Measurements from ENCODE around the gene IRS1. TPM values are rescaled to one million over a fixed set of nuclear protein-coding genes. Genes with fewer than 3 reads are reported as not detected.

IRS1 gene
- total RNA-seq, 8 experiments from 2014 or later = 7.1 to 47.0 (median 8.7) TPM

DNA sequence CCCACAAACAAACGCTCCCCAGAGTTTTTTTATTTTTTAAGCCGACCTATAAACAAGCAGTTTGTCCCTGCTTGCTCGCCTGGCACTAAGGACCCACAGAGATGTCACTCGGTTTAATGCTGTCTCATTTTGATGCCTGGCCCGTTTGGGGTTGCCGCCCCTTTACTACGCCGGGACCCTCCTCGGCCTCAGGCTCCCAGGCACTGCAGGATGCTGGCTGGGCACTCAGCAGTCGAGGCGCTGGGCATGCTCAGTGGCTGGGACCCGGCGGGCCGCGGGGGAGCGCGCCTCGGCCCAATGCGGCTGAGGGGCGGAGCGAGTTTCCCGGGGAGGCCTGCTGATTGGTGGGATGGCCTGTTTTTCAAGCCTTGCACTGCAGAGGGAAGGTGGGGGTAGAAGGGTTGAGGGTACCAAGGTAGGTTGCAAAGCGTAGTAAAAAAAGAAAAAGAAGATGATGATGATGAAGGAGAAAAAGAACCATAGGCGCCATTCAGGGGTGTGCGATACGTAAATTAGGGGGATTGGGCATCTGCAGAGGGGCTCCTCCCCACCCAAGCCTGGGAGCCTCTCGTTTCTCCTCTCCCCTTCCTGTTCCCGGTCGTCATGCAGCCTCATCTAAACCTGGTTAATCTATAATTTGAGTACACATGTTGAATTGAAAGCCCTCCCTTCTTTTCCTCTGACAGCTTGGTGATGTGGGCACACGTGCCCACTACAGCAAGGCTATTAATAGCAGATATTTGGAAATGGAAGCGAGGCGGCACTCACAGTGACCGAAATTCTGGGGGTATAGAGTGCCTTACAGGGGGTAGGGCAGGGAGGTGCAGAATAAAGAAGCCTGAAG is 1.5 kb upstream of the IRS1 start:
- peak; percentile 6 to 74 (median 63) for ATAC-seq (replicated peaks in 6 of 8)
- Histone ChIP-seq H3K4me1 (replicated peaks in 1 of 2) (peaks cover 0 to 14% of the 10 kb centered on the region in 2 donors), H3K27ac (no peak overlapping the region), H3K4me3 (peak overlapping the region; percentile 36 to 89 (median 72))
- WGBS, 10 experiments = 10 to 80% (median 20%) methylated on average over 1 to 20 of the region's 33 CpGs; no CpG with 5 or more reads in 3 of the 10 experiments
- in situ Hi-C loops (cut with MboI; ENCODE audit: low pct_unique_long_range_greater_than_20kb in 2 of 9, low sequenced_read_pairs in 9 of 9, unreplicated experiment in 9 of 9) = loop anchor here in 7 of 9 experiments (5.0 to 25.0 kb wide), 7 partner anchors 186 to 1134 kb away; no protein-coding TSS in a partner anchor

DNA sequence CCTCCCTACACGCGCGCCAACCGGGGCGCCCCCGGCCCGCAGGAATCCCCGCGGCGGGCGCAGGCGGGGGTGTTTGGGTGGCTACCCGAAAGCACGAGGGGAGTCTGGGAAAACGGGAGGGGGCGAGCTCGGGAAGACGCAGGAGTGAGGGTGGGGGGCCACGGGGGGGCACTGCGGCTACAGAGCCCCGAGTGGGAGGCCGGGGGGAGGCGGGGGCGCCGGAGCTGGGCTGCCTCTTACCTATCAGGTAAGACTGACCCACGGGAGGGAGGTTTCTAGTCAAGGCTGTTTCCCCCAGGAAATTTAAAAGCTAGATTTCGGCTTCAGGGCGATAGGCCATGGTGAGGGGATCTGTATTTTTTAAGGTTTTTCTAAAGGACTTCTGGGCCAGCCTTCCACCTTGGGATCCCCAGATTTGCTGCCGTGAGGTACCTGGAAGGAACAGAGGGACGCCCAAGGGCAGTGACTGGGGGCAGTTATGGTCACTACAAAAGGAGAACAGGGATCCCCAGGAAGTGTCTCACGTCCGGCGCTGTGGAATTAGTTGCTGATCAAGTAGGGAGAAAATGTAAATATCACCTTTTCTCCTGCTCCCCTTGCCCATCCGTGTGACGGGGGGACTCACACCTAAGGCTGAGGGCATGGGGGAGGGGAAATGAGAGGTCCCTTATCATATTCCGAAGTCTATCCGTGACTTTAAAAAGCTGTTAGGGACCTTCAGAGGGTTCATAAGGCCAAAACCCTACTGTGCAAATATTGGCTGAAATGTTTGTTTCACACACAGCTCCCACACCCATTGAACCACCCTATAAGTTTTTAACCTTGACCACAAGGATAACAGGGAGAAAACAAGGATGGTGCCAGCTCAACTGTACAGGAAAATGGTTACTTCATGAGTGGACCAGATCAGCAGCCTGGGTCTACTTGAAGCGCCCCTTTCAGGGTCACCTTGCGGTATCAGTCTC is 638 bp upstream of the IRS1 start:
- H3K27ac ChIP-seq = peak overlapping the region in 1 of 2 donors; percentile 65
- H3K4me3 ChIP-seq = peak overlapping the region; percentile 71 to 89 (median 83)
- in situ Hi-C loops (cut with MboI; ENCODE audit: low pct_unique_long_range_greater_than_20kb in 2 of 9, low sequenced_read_pairs in 9 of 9, unreplicated experiment in 9 of 9) = loop anchor here in 8 of 9 experiments (5.0 to 25.0 kb wide), 10 partner anchors 187 to 1133 kb away; no protein-coding TSS in a partner anchor
- H3K4me1 ChIP-seq (replicated peaks in 1 of 2) = peaks cover 7 to 23% of the 10 kb centered on the region in 2 donors
- ATAC-seq (replicated peaks in 6 of 8) = no peak
- 0 to 51% (median 30%) methylated on average over 1 to 7 of the region's 39 CpGs; no CpG with 5 or more reads in 1 of the 10 experiments for WGBS, 10 experiments

DNA sequence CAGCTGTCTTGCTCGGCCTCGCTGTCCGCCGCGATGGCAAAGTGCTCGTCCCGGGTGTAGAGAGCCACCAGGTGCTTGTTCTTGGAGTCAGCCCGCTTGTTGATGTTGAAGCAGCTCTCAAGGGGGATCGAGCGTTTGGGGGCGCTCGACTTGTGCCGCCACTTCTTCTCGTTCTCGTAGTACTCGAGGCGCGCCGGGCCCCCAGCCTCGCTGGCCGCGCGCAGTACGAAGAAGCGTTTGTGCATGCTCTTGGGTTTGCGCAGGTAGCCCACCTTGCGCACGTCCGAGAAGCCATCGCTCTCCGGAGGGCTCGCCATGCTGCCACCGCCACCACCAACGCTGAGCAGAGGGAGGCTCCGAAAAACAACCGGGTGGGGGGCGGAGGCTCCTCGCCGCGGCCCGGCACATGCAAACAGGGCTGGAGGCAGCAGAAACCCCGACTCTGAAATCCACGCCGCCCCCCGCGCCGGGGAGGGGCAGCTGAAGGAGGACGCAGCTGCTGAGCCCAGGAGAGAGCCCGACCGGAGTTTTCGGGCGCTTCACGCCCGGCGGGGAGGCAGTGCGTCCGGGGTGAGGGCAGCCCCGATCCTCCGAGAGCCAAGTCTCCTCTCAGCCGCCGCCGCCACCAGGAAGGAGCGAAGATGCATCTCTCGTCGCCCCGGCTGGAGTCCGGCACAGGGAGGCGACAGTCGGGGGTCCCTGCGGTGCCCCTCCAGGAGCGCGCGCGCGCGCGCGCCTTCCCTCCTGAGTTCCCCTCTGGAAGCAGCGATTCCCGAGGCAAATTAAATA is 1.0 kb downstream of the IRS1 start:
- Histone ChIP-seq H3K4me3 (peak overlapping the region; percentile 71 to 89 (median 83)), H3K27ac (peak overlapping the region; percentile 65 to 84), H3K4me1 (replicated peaks in 1 of 2) (peaks cover 16 to 25% of the 10 kb centered on the region in 2 donors)
- 0 to 10% (median 4%) methylated on average over 2 to 17 of the region's 80 CpGs; no CpG with 5 or more reads in 6 of the 10 experiments for WGBS, 10 experiments
- peak in 6 of 8 experiments; percentile 4 to 18 (median 9) for ATAC-seq (replicated peaks in 6 of 8)
- in situ Hi-C loops (cut with MboI; ENCODE audit: low pct_unique_long_range_greater_than_20kb in 2 of 9, low sequenced_read_pairs in 9 of 9, unreplicated experiment in 9 of 9) = loop anchor here in 3 of 9 experiments (25.0 kb wide), 4 partner anchors 386 to 911 kb away; no protein-coding TSS in a partner anchor

DNA sequence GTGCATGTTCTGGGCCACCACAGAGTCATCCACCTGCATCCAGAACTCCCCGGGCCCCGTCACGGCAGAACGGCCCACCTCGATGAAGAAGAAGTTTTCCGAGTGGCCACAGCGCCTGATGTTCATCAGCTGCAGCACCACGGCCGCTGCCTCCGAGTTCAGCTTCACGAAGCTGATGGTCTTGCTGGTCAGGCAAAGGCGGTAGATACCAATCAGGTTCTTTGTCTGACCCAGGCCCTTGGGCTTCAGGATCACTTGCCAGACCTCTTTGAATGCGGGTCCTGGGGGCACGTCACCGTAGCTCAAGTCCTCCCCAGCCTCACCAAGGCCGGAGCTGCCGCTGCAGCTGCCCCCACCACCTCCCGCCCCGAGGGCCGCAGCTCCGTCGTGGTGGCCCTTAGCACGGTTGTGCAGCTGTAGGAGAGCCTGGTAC is 1.6 kb downstream of the IRS1 start:
- WGBS, 10 experiments = 0 to 72% (median 1%) methylated on average over 1 to 14 of the region's 23 CpGs; no CpG with 5 or more reads in 6 of the 10 experiments
- ATAC-seq (replicated peaks in 6 of 8) = peak in 2 of 8 experiments; percentile 0
- Histone ChIP-seq H3K4me1 (replicated peaks in 1 of 2) (peaks cover 16 to 25% of the 10 kb centered on the region in 2 donors), H3K4me3 (peak overlapping the region; percentile 71 to 89 (median 83)), H3K27ac (no peak overlapping the region)
- in situ Hi-C loops (cut with MboI; ENCODE audit: low pct_unique_long_range_greater_than_20kb in 2 of 9, low sequenced_read_pairs in 9 of 9, unreplicated experiment in 9 of 9) = loop anchor here in 3 of 9 experiments (25.0 kb wide), 4 partner anchors 386 to 911 kb away; no protein-coding TSS in a partner anchor

DNA sequence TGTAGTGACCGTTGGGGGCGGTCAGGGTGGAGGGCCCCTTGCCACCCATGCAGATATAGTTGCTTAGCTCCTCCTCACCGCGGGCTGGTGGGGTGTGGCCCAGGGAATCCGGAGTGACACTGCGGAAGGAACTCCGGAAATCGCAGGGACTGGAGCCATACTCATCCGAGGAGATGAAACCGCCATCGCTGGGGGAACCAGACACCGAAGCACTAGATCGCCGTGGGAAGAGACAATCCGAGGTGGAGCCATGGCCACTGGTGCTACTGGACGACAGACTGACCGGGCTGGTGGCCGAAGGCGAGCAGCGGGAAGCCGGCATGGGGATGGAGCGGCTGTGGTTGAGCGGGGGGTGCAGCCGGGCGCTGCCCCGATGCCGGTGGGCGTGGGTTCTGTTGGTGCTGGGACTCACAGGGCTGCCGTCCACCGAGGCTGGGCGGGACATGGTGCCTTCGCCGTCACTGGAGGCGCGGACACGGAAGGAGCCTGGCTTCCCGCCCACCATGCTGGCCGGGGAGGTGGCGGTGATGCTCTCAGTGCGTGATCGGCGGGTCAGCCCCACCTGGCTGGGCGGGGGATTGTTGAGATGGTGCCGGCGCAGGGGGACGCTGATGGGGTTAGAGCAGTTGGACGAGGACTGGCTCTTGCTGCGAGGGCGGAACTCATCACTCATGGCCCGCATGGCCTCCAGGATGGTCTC is 2.2 kb downstream of the IRS1 start:
- peak overlapping the region in 3 of 5 donors; percentile 72 to 89 (median 83) for H3K4me3 ChIP-seq
- peak in 3 of 8 experiments; percentile 15 to 21 (median 17) for ATAC-seq (replicated peaks in 6 of 8)
- H3K4me1 ChIP-seq (replicated peaks in 1 of 2) = peaks cover 21 to 25% of the 10 kb centered on the region in 2 donors
- 0 to 100% (median 93%) methylated on average over 2 to 8 of the region's 50 CpGs; no CpG with 5 or more reads in 4 of the 10 experiments for WGBS, 10 experiments
- in situ Hi-C loops (cut with MboI; ENCODE audit: low pct_unique_long_range_greater_than_20kb in 2 of 9, low sequenced_read_pairs in 9 of 9, unreplicated experiment in 9 of 9) = loop anchor here in 3 of 9 experiments (25.0 kb wide), 4 partner anchors 385 to 910 kb away; no protein-coding TSS in a partner anchor
- H3K27ac ChIP-seq = no peak overlapping the region

DNA sequence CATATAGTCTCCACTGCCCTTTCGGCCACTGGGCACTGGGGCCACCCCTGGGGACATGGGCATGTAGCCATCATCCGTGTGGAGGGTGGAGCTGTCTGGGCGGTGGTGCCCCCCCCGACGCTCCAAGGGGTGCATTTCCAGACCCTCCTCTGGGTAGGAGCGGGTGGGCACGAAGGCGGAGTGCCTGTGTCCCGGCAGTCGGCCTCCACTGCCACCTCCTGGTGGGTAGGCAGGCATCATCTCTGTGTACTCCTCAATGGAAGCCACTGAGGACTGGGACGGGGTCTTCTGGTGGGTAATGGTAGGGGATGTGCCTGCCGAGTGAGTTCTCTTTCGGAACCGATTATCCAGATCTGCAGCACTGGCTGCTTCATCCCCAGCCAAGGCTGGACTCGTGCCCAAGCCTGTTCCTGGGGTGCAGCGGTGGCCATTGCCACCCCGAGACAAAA is 2.8 kb downstream of the IRS1 start:
- in situ Hi-C loops (cut with MboI; ENCODE audit: low pct_unique_long_range_greater_than_20kb in 2 of 9, low sequenced_read_pairs in 9 of 9, unreplicated experiment in 9 of 9) = loop anchor here in 3 of 9 experiments (25.0 kb wide), 4 partner anchors 385 to 910 kb away; no protein-coding TSS in a partner anchor
- Histone ChIP-seq H3K4me3 (peak overlapping the region in 1 of 5 donors; percentile 4), H3K4me1 (replicated peaks in 1 of 2) (peaks cover 24 to 25% of the 10 kb centered on the region in 2 donors), H3K27ac (no peak overlapping the region)
- WGBS, 10 experiments = 20 to 95% methylated on average over 1 to 4 of the region's 17 CpGs; no CpG with 5 or more reads in 8 of the 10 experiments
- peak in 2 of 8 experiments; percentile 4 to 36 for ATAC-seq (replicated peaks in 6 of 8)

DNA sequence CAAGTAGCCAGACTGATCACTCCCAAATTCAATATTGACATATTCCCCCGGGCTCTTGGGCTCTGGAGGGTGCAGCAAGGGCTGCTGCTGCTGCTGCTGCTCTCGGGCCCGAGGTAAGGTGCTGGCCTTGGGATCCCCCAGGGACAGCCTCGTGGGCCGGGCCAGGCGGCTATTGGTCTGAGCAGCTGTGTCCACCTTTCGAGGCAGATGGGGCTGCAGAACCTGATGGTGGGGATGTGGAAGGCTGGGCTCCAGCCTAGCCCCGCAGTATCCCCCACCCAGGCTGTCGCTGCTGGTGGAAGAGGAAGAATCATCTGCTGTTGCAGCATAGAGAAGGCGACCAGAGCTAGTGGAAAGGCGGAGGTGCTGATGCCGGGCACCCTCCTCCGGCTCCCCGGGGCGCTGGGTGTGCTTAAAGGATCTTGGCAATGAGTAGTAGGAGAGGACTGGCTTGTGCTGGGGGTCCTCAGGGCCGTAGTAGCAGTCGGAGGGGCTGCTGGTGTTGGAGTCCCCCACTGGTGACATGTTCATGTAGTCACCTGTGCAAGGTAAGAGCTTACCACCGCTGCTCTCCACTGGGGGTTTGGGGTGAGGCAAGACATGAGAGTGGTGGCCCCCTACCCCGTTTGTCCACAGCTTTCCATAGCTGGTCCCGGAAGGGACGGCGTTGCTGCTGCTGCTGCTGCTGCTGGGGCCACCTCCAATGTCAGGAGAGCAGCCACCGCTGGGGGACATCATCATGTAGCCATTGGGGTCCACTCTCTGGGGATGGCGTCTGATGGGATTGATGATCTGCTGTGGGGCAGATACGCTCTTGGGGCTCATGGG is 3.4 kb downstream of the IRS1 start:
- Histone ChIP-seq H3K4me1 (replicated peaks in 1 of 2) (peaks cover 21 to 24% of the 10 kb centered on the region in 2 donors), H3K27ac (no peak overlapping the region), H3K4me3 (peak overlapping the region in 3 of 5 donors; percentile 43 to 61 (median 52))
- ATAC-seq (replicated peaks in 6 of 8) = no peak
- WGBS, 10 experiments = 10 to 100% (median 80%) methylated on average over 1 to 12 of the region's 25 CpGs; no CpG with 5 or more reads in 4 of the 10 experiments
- in situ Hi-C loops (cut with MboI; ENCODE audit: low pct_unique_long_range_greater_than_20kb in 2 of 9, low sequenced_read_pairs in 9 of 9, unreplicated experiment in 9 of 9) = loop anchor here in 3 of 9 experiments (25.0 kb wide), 4 partner anchors 384 to 909 kb away; no protein-coding TSS in a partner anchor

DNA sequence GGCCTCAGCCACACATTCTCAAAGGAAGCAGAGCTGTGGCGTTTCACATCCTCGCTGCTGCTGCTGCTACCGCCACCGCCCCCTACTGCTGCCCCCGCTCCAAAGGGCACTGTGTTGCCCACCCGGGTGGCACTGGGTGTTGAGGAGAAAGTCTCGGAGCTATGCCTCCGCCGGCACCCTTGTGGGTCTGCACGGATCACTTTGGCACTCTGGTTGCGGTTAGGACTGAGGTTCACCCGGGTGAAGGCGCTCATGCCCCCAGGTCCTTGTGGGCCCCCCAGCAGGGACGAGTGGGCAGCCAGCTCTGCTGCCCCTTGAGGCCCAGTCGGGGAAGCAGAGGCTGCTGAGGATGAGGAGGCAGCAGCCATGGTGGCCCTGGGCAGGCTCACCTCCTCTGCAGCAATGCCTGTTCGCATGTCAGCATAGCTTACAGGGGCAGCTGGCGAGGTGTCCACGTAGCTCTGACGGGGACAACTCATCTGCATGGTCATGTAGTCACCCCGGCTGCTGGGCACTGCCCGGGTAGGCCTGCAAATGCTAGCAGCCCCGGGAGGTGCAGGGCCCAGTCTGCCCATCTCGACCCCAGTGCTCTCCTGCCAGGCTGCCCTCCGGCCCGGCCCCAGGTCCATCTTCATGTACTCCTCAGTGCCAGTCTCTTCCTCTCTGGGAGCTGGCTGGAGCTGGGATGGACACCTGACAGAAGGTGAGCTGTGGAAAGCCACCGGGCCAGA is 4.2 kb downstream of the IRS1 start:
- Histone ChIP-seq H3K27ac (peak overlapping the region in 1 of 2 donors; percentile 10), H3K4me3 (peak overlapping the region; percentile 20 to 61 (median 44)), H3K4me1 (replicated peaks in 1 of 2) (peaks cover 27 to 28% of the 10 kb centered on the region in 2 donors)
- WGBS, 10 experiments = 0 to 91% (median 40%) methylated on average over 2 to 7 of the region's 26 CpGs; no CpG with 5 or more reads in 7 of the 10 experiments
- ATAC-seq (replicated peaks in 6 of 8) = no peak
- in situ Hi-C loops (cut with MboI; ENCODE audit: low pct_unique_long_range_greater_than_20kb in 2 of 9, low sequenced_read_pairs in 9 of 9, unreplicated experiment in 9 of 9) = loop anchor here in 3 of 9 experiments (25.0 kb wide), 4 partner anchors 383 to 908 kb away; no protein-coding TSS in a partner anchor

DNA sequence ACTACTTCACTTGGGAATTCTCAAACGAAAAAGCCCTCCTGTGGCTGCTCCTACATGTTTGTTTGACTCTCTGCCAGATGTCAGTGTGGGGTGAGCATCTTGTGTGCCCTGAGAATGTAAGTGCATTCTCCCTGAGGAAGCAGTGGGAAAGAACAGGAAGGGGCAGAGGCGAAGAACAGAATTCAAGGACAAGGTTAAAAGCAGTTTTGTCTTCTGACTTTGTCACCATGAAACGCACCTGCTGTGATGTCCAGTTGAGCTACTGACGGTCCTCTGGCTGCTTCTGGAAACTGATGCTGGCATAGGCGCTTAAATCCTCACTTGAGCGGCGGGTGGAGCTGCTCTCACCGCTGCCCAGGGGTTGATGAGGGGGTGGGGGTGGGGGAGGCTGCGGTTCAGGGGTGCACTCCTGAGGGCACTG is 4.9 kb downstream of the IRS1 start:
- Histone ChIP-seq H3K27ac (peak overlapping the region in 1 of 2 donors; percentile 32), H3K4me3 (peak overlapping the region; percentile 20 to 61 (median 44)), H3K4me1 (replicated peaks in 1 of 2) (peaks cover 30 to 31% of the 10 kb centered on the region in 2 donors)
- WGBS, 10 experiments = 0 to 24% (median 0%) methylated on average over 1 to 5 of the region's 9 CpGs; no CpG with 5 or more reads in 3 of the 10 experiments
- in situ Hi-C loops (cut with MboI; ENCODE audit: low pct_unique_long_range_greater_than_20kb in 2 of 9, low sequenced_read_pairs in 9 of 9, unreplicated experiment in 9 of 9) = loop anchor here in 3 of 9 experiments (25.0 kb wide), 4 partner anchors 382 to 907 kb away; no protein-coding TSS in a partner anchor
- ATAC-seq (replicated peaks in 6 of 8) = no peak

Data from motor neuron (in vitro differentiated cells).